Gastroesophageal sphincter (tissue), 3 donors: ENCODE measurements around the gene CHRM4.

Source experiments
- EP300 ChIP-seq: sonication (generic); formaldehyde crosslinking; IDR thresholded peaks from one replicate; pipeline ENCODE4 v1.6.1; 2017; ENCODE audit warnings: antibody characterized with exemption, mild to moderate bottlenecking
- POLR2AphosphoS5 ChIP-seq: sonication (generic); formaldehyde crosslinking; IDR thresholded peaks from one replicate; pipeline ENCODE4 v1.6.1; 2017; ENCODE audit warnings: antibody characterized with exemption
- TF ChIP-seq, protein P1 (sequence below), 4 experiments: fragments of 200-600 bp in 2 of 4; fragments of 450-650 bp in 2 of 4; sonication (generic) in 1 of 4; IDR thresholded peaks; one replicate each; pipeline ENCODE4 v1.5.1; 2017 to 2019; ENCODE audit warnings: antibody characterized with exemption in 4 of 4, mild to moderate bottlenecking in 2 of 4, moderate library complexity in 2 of 4

DNA sequence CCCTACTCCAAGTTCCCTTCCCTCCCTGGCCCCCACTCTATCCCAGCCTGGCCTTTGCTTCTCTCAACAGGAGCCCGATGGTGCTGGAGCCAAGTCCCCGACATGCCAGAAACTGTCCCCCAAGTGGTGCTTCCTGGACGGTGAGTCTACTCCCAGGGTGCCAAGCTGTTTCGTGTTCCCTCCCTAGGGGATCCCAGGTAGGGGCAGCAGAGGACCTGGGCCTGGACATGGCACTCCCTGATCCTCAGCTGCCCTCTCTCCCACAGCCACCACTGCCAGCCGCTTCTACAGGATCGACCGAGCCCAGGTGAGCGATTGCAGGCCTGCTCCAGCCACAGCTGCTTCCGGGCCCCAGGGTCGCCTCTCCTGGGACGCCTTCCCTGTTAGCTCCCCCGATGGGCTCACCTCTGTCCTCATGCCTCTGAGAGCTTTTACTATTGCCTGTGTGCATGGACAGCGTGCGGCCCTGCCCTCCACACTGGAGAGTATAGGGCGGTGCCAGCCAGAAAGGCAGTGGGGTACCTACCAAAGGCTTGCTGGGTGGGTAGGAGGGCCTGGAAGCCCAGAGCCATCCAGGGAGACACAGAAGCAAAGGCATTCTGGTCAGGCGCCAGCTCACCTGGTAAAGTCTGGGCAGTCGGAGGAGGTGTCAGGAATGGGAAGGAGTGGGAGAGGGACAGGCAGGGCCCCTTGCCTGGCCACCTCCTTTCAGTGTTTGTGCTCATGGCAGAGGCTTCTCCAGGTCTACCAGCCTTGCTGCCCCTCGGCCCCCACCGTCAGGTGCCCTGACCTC is 15.1 kb downstream of the CHRM4 start:
- TF ChIP-seq, protein P1, sequence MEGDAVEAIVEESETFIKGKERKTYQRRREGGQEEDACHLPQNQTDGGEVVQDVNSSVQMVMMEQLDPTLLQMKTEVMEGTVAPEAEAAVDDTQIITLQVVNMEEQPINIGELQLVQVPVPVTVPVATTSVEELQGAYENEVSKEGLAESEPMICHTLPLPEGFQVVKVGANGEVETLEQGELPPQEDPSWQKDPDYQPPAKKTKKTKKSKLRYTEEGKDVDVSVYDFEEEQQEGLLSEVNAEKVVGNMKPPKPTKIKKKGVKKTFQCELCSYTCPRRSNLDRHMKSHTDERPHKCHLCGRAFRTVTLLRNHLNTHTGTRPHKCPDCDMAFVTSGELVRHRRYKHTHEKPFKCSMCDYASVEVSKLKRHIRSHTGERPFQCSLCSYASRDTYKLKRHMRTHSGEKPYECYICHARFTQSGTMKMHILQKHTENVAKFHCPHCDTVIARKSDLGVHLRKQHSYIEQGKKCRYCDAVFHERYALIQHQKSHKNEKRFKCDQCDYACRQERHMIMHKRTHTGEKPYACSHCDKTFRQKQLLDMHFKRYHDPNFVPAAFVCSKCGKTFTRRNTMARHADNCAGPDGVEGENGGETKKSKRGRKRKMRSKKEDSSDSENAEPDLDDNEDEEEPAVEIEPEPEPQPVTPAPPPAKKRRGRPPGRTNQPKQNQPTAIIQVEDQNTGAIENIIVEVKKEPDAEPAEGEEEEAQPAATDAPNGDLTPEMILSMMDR (IDR thresholded peaks at IDR 0.05) = no peak
- TF ChIP-seq POLR2AphosphoS5 = no peak
- no peak for TF ChIP-seq EP300
